Activated CD4-positive, CD25-positive, alpha-beta regulatory T cell treated with anti-CD3 and anti-CD28 coated beads, Interleukin-2, amount 50 U/mL, for 16 hours (primary cell): ENCODE results near the gene LYL1.
A peak's percentile ranks its signal among the peaks of the same experiment; 100 is the strongest.

Experiments
- DNase-seq: peaks from one replicate; pipeline ENCODE4 v3.0.0-alpha.2; 2020; ENCODE audit warnings: low read depth, low spot score

Gene LYL1

GRCh38 chr19:13074378-13074777 is 28.3 kb downstream of the LYL1 start:
- no peak for DNase-seq

- no peak for DNase-seq
Measured at GRCh38 chr19:13073263-13073662, 29.4 kb downstream of the LYL1 start.

GRCh38 chr19:13072188-13072908 is 30.3 kb downstream of the LYL1 start:
- DNase-seq = no peak

GRCh38 chr19:13071444-13072187 is 31.0 kb downstream of the LYL1 start:
- no peak for DNase-seq

- no peak for DNase-seq
Measured at GRCh38 chr19:13070425-13071140, 32.1 kb downstream of the LYL1 start.

- DNase-seq = no peak
Measured at GRCh38 chr19:13069415-13070359, 33.0 kb downstream of the LYL1 start.

- DNase-seq = no peak
Measured at GRCh38 chr19:13068085-13068846, 34.4 kb downstream of the LYL1 start.

- DNase-seq = no peak
Measured at GRCh38 chr19:13066933-13067807, 35.5 kb downstream of the LYL1 start.

- DNase-seq = no peak
Measured at GRCh38 chr19:13066226-13066625, 36.4 kb downstream of the LYL1 start.

- DNase-seq = no peak
Measured at GRCh38 chr19:13064092-13064489, 38.6 kb downstream of the LYL1 start.

- DNase-seq = no peak
Measured at GRCh38 chr19:13063461-13064091, 39.1 kb downstream of the LYL1 start.

GRCh38 chr19:13062317-13062716 is 40.3 kb downstream of the LYL1 start:
- DNase-seq = no peak

- peak; percentile 51 for DNase-seq
Measured at GRCh38 chr19:13060964-13061927, 41.4 kb downstream of the LYL1 start.

- DNase-seq = no peak
Measured at GRCh38 chr19:13060233-13060963, 42.3 kb downstream of the LYL1 start.

- no peak for DNase-seq
Measured at GRCh38 chr19:13058951-13059660, 43.6 kb downstream of the LYL1 start.

- no peak for DNase-seq
Measured at GRCh38 chr19:13057744-13058143, 44.9 kb downstream of the LYL1 start.

- DNase-seq = no peak
Measured at GRCh38 chr19:13057147-13057572, 45.5 kb downstream of the LYL1 start.
